Osteocyte (in vitro differentiated cells): ENCODE data around the gene CDK5R2. TPM values are rescaled to one million over a fixed set of nuclear protein-coding genes. Genes with fewer than 3 reads are reported as not detected.

Experiments
- DNase-seq: peaks from one replicate; pipeline ENCODE4 v3.0.0; 2021; ENCODE audit warnings: mixed read lengths; ENCODE audit not compliant: unreplicated experiment; ENCODE audit errors: extremely low spot score
- H3K27ac Mint-ChIP-seq: one replicate; pipeline ENCODE4 v1.8.0; 2021; ENCODE audit warnings: mild to moderate bottlenecking, mixed read lengths; ENCODE audit not compliant: unreplicated experiment
- H3K27me3 Mint-ChIP-seq: one replicate; pipeline ENCODE4 v1.8.0; 2021; ENCODE audit warnings: mixed read lengths; ENCODE audit not compliant: unreplicated experiment
- H3K36me3 Mint-ChIP-seq: one replicate; pipeline ENCODE4 v1.8.0; 2021; ENCODE audit warnings: mixed read lengths; ENCODE audit not compliant: unreplicated experiment
- H3K4me1 Mint-ChIP-seq: one replicate; pipeline ENCODE4 v1.8.0; 2021; ENCODE audit warnings: mixed read lengths; ENCODE audit not compliant: unreplicated experiment
- H3K4me3 Mint-ChIP-seq: one replicate; pipeline ENCODE4 v1.8.0; 2021; ENCODE audit warnings: mild to moderate bottlenecking, moderate library complexity, mixed read lengths; ENCODE audit not compliant: unreplicated experiment
- H3K9me3 Mint-ChIP-seq: one replicate; pipeline ENCODE4 v1.8.0; 2021; ENCODE audit warnings: mixed read lengths; ENCODE audit not compliant: unreplicated experiment
- long read RNA-seq: library from polyadenylated mRNA; unstranded; transcript quantifications from one replicate; pipeline ENCODE4 v2.0.0, GENCODE V29; 2021
- total RNA-seq: library from RNA; stranded (reverse); gene quantifications from 2 replicates; pipeline ENCODE4 v1.2.1, GENCODE V29; 2021
- TF ChIP-seq, protein P1 (sequence below): fragments of 200-600 bp; sonication (generic); IDR thresholded peaks from 2 replicates; pipeline ENCODE4 v1.5.0; 2021; ENCODE audit warnings: antibody characterized with exemption, mild to moderate bottlenecking, moderate library complexity

CDK5R2 gene
- total RNA-seq = not detected in 2 replicates
- long read RNA-seq = 0 reads

DNA sequence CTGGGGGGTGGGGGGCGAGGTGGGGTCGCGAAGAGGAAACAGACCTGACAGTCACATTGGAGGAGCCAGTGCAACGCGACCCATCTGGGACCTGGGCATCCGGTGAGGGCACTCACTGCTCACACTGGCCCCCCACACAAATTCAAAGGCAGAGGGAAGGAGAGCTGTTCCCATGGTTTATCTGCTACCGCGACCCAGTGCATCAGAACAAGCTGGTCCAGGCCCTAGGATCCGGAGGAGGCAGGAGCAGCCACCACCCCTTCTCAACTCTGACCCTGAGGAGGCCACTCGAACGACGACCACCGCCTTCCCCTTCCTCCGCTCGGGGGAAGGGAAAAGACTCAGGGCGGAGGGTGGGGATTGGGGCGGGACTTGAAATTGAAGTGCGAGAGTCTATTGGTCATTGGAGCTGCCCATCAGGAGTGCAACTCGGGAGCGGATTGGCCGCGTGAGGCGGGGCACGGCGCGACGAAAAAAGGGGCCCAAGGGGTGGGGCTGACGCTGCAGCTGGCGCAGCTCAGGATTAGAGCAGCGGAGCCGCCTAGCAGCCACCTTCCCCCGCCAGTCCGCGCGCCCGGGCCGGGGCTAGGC is at the start of gene CDK5R2:
Gene CDK5R2, plus strand, starts transcription at position 526 of the 591 bp plus-strand sequence. CDS start 155 bp downstream, outside the sequence.
- TF ChIP-seq, protein P1, sequence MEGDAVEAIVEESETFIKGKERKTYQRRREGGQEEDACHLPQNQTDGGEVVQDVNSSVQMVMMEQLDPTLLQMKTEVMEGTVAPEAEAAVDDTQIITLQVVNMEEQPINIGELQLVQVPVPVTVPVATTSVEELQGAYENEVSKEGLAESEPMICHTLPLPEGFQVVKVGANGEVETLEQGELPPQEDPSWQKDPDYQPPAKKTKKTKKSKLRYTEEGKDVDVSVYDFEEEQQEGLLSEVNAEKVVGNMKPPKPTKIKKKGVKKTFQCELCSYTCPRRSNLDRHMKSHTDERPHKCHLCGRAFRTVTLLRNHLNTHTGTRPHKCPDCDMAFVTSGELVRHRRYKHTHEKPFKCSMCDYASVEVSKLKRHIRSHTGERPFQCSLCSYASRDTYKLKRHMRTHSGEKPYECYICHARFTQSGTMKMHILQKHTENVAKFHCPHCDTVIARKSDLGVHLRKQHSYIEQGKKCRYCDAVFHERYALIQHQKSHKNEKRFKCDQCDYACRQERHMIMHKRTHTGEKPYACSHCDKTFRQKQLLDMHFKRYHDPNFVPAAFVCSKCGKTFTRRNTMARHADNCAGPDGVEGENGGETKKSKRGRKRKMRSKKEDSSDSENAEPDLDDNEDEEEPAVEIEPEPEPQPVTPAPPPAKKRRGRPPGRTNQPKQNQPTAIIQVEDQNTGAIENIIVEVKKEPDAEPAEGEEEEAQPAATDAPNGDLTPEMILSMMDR = no peak
- Mint-ChIP-seq H3K9me3 (no peaks in the 10 kb centered on the region), H3K27me3 (peaks cover 83% of the 10 kb centered on the region), H3K4me3 (peak within 1 kb of the TSS; percentile 61), H3K36me3 (no peaks in the 10 kb centered on the region), H3K4me1 (peaks cover 17% of the 10 kb centered on the region), H3K27ac (no peak within 1 kb of the TSS)
- DNase-seq = no peak

DNA sequence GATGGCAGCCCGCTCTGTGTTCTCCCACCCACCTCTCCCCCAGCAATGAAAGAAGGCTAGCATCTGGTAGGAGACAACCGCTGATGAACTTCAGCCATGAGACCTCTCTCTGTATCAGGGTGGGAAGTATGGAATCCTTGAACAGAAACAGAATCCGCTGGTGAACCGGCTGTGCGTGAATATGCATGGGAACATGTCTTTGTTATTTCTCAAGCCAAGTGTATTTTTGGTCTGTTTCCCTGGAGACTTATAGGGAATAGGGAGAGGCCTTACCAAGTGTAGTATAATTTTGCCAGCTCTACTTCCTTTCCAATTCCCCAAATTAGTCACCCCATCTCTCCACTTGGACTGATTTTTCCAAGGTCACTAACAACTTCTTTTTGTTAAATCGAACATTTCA is 48.7 kb upstream of the CDK5R2 start:
- H3K27me3 Mint-ChIP-seq = peaks cover 41% of the 10 kb centered on the region
- no peaks in the 10 kb centered on the region for H3K36me3 Mint-ChIP-seq
- no peak overlapping the region for H3K4me3 Mint-ChIP-seq
- H3K27ac Mint-ChIP-seq = no peak overlapping the region
- DNase-seq = no peak
- H3K4me1 Mint-ChIP-seq = peaks cover 8% of the 10 kb centered on the region
- TF ChIP-seq, protein P1 = no peak
- no peaks in the 10 kb centered on the region for H3K9me3 Mint-ChIP-seq

DNA sequence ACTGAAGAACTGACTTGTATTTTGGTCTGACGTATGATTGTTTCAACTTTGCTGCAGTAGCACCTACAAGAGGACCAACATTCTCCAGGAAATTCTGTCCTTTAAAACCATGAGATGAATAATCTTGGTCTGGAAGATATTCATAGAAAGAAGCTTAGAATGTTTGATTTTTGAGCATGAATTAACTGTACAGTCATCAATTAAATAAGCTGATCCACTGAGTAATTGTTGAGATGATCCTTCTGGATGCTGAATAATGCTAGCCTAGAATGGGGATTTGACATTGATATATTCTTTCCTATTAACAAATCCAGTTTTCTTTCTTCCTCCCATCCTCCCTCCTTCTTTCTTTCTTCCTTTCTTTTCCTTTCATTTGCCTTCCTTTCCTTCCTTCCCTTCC is 39.0 kb upstream of the CDK5R2 start:
- Mint-ChIP-seq H3K4me3 (no peak overlapping the region), H3K36me3 (no peaks in the 10 kb centered on the region), H3K27ac (no peak overlapping the region), H3K27me3 (peaks cover 79% of the 10 kb centered on the region), H3K4me1 (no peaks in the 10 kb centered on the region), H3K9me3 (peaks cover 4% of the 10 kb centered on the region)
- DNase-seq = no peak
- TF ChIP-seq, protein P1 = no peak

DNA sequence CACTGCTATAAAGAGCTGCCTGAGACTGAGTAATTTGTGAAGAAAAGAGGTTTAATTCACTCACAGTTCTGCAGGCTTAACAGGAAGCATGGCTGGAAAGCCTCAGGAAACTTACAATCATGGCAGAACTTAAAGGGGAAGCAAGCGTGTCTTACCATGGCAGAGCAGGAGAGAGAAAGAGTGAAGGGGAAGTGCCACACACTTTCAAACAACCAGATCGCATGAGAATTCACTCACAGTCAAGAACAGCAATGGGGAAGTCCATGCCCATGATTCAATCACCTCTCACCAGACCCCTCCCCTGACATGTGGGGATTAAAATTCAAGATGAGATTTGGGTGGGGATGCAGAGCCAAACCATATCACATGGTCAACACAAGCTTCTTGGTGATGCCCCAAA is 34.7 kb upstream of the CDK5R2 start:
- Mint-ChIP-seq H3K36me3 (no peaks in the 10 kb centered on the region), H3K27ac (no peak overlapping the region), H3K4me3 (no peak overlapping the region), H3K4me1 (no peaks in the 10 kb centered on the region), H3K9me3 (peaks cover 4% of the 10 kb centered on the region), H3K27me3 (peaks cover 77% of the 10 kb centered on the region)
- no peak for DNase-seq
- TF ChIP-seq, protein P1 = no peak

DNA sequence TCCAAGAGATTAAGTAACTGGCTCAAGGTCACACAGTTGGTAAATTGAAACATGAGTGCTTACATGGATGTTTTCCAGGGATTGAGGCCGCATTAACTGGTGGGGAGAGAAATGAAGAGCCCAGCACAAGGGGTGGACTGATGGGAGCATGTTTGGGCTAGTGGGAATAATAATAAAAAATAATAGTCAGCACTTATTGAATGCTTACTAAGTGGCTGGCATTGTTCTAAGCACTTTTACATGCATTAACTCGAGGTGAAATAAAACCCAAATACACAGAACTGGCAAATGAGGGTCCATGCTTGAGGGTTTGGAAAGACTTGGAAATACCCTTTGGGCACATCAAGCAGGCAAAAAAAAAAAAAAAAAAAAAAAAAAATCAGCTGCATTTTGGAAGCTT is 34.0 kb upstream of the CDK5R2 start:
- Mint-ChIP-seq H3K9me3 (peaks cover 4% of the 10 kb centered on the region), H3K4me3 (no peak overlapping the region), H3K27ac (no peak overlapping the region), H3K27me3 (peaks cover 73% of the 10 kb centered on the region), H3K36me3 (no peaks in the 10 kb centered on the region), H3K4me1 (no peaks in the 10 kb centered on the region)
- DNase-seq = no peak
- TF ChIP-seq, protein P1 = no peak
